NCI-H1417 (cell line): ENCODE data around the gene ZRSR2.
"Not testable (repeated sequence)": the region's sequence is repeated elsewhere in the genome, so short reads cannot be mapped to it uniquely, and the experiment has no call there.

Experiments used
- DNase-seq, 3 experiments: peaks; one replicate each; lab custom pipeline; 2025; lab: John Stamatoyannopoulos, UW

ZRSR2 gene, protein sequence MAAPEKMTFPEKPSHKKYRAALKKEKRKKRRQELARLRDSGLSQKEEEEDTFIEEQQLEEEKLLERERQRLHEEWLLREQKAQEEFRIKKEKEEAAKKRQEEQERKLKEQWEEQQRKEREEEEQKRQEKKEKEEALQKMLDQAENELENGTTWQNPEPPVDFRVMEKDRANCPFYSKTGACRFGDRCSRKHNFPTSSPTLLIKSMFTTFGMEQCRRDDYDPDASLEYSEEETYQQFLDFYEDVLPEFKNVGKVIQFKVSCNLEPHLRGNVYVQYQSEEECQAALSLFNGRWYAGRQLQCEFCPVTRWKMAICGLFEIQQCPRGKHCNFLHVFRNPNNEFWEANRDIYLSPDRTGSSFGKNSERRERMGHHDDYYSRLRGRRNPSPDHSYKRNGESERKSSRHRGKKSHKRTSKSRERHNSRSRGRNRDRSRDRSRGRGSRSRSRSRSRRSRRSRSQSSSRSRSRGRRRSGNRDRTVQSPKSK

DNA sequence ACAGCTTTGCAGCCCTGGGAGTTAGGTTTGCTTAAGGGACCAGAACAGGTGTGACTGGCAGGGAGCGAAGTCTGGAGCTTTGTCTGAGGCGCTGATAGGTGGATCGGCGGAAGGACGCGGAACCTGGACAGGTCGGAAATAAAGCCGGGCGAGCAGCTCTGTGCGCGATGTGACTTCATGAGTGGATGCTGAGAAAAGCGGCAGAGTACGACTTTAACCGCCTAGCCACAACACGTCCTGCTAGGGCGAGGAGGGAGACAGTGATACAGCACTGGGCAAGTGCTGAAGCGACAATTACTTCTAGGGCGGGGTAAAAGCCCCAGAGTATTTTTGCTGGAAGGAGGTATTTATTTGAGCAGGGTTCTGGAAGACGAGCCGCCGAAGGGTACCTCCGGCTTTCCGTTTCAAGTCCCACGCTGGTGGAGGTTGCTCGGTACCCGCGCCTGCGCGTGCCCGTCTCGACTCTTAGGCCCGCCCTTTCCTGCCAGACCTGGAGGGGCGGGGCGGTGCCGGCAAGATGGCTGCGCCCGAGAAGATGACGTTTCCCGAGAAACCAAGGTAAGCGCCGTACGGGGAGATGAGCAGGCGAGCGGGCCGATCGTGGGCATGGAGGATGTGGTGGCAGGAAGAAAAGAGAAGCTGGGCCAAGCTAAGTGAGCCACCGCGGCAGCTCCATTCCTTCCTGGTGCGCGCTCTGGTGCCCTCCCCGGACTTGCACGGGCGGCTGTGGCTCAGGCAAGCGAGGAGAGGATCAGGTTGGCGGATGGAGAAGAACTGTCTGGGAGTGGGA is at the start of gene ZRSR2:
Gene ZRSR2 (plus strand): TSS at position 506 of the 790 bp plus-strand sequence. CDS start 12 bp downstream, at position 518.
- peak; percentile 89 to 99 (median 98) for DNase-seq

DNA sequence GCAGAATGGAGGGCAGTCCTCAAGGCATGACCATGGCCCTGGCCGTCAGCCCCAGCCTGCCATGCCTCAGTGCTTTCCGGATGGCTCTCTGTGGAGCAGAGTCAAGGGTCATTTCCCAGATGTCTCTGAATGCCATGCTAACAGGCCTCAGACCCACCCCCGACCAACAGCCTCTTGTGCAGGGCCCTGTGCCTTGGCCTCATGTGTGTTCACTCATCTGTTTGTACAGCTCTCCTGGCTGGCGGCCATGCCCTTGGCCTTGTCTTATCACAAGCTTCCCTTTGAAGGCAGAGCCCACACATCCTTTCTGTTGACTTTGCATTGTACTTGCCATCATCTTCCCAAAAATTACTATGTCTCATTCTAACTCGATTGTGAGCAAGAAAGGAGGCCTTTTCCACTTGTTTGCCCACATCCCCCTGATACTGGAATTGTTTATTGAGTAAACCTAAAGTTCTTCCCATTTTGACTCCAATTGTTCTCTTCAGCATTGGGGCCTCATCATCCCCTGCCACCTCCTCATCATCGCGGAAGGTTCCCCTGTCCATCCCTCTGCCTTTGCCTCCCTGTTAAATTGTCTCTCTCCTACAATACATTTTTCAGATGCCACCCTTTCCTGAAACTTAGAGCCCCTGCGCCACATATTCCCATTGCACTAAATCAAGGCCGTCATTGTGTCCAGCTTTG is 46.0 kb upstream of the ZRSR2 start:
- no peak for DNase-seq

DNA sequence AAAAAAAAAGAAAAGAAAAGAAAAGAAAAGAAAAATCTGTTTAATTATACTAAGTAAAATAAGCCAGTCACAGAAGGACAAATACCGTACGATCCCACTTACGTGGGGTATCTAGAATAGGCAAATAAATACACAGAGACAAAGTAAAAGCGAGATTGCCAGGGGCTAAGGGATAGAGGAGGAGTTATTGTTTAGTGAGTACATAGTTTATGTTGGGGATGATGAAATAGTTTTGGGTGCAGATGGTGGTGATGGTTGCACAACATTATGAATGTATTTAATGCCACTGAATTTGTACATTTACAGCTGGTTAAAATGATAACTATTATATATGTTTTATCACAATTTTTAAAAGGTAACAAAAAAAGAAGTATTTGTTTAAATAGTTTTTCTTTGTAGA is 45.1 kb upstream of the ZRSR2 start:
- no peak for DNase-seq

DNA sequence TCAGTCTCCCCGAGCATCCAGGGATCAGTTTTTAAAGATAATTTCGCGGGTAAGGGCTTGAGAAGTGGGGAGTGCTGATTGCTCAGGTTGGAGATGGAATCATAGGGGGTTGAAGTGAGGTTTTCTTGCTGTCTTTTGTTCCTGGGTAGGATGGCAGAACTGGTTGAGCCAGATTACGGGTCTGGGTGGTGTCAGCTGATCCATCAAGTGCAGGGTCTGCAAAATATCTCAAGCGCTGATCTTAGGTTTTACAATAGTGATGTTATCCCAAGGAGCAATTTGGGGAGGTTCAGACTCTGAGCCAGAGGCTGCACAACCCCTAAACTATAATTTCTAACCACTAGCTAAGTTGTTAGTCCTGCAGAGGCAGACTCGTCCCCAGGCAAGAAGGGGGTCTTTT is 43.6 kb upstream of the ZRSR2 start:
- peak in 1 of 3 experiments; percentile 23 for DNase-seq

DNA sequence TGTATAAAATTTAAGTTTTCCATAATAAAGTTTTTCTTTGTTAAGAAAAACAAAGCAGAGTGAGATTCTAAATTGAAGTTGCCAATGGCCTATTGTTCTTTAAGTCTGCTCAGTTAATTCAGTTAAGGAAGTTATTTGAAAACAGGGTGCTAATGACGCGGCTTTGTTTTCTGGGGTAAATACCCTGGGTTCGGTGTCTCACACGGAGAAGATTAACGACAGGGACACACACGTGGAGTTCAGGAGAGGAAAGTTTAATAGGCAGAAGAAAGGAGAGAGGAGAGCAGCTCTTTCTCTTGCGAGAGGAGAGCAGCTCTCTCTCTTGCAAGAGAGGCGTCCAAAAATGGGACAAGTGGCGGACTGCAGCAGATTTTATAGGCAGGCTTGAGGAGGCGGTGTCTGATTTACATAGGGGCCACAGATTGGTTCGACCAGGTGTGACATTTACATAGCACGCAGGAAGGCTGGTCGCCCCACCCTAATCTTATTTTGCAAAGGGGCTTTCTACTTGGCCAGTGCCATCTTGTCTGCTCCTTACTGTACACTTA is 42.6 kb upstream of the ZRSR2 start:
- no peak for DNase-seq

DNA sequence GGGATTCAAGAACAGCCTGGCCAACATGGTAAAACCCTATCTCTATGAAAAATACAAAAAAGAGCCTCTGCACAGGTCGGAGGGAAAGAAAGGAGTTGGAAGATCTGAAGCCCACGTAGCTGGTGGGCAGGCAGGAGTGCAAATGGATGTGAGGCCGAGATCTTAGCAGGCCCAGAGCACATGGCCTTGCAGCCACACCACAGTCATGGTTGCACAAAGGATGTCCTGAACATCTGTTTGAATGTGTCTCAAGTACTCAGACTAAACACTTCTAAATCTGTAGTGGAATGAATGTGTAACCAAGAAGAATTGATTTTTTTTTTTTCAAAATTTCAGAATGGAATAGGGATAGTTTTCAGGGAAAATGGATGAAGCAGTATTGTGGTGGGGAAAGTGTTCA is 41.4 kb upstream of the ZRSR2 start:
- no peak for DNase-seq

DNA sequence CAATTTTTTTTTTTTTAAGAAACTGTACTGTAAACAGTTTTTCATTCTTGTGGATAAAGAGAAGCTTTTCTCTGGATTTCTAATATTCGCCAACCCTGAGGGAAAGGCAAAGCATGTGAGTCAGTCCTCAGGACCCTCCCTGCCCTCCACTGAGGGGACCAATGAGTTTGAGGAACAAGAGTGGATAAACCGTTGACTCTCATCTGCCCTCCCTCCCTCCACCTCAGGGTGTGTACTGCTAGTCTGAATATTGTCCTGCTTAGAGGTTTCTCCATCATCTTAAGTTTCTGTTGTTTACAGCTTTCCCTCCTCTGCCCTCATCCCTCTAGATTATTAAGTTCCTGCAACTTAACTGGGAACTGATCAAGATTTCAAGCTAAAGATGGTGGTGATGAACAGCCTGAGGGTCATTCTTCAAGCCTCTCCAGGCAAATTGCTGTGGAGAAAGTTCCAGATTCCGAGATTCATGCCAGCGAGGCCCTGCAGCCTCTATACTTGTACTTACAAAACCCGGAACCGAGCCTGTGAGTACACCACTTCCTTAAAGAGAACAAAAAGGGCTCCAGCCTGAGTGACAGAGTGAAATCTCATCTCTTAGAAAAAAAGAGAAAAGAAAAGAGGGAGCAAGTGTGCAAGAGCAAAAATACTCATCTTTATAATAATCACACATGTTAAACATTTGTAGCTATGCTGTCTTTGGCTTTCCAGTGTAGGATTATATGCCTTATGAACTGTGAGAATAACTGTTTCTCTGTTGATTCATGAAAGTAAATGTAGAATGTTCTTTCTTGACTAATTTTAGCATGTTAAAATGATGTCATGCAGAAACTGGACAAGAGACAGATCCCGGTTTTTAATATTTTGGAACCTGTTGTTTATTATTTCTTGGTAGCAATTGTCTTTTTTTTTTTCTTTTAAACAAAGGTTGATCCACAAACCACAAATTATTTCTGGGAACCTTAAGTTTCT is 40.4 kb upstream of the ZRSR2 start:
- no peak for DNase-seq

DNA sequence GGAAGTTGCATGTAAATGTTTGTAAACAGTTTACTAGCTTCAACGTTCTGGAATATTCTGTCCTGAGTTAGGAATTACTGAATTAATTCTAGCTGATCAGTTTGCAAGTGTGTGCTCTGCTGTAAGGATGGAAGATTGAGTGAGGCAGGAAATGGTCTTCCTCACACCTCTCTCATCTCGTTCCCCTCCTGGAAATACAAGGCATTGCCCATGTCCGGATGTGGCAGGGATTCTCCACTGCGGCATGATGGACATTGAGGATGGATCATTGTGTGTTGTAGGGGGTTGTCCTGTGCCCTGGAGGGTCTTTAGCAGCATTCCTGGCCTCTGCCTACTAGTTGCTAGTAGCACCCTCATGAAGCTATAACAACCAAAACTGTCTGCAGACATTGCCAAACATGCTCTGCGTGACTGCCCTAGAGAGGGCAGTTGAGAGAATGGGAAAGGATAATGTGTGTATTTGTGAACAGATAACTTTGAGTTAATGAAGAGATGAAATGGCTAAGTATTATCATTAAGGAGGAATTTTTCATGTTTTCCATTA is 39.6 kb upstream of the ZRSR2 start:
- no peak for DNase-seq

DNA sequence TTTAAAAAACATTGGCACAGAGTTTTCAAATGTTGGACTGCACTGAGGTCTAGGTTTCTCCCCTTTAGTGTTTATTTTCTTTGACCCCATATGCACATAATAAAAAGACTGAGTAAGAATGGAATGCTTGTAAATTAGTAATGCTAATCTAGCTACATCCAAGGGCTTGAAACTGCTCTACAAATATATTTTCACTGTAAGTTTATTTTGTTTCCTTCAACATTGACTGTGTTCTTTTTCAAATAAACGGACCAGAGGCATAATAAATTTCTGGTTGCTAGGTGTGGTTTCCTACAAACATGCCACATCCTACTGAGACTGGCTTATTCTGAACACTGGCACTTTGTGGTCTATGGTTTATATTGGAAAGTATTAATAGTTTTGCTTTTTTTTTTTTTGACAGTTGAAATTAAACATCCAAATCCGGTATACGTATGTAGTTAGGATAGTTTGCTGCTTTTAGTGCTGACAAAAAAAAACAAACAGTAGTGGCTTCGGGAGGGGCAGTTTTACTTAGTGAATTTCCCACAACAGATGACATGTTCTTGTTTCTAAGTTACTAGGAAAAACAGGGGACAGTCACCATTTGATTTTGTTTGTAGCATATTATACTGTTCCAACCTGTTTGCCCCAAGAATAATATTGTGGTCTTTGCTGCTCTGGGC is 39.0 kb upstream of the ZRSR2 start:
- no peak for DNase-seq

DNA sequence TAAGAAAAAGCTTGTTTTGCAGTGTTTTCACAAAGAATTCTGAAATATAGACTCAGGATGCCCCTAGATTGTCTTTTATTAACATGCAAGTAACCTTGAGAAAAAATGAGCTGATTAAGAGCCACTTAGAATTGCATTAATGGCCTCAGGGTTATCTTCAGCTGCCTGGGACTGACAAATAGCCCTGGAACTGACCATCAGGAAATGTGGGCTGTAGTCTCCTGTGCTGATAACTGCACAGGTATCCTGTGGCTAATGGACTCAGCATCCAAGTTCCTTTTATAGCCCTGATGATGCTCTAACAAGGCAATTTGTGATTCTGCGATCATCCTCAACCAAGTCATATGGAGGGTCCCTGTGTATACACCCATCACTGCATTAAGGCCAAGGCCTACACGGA is 35.2 kb upstream of the ZRSR2 start:
- no peak for DNase-seq

DNA sequence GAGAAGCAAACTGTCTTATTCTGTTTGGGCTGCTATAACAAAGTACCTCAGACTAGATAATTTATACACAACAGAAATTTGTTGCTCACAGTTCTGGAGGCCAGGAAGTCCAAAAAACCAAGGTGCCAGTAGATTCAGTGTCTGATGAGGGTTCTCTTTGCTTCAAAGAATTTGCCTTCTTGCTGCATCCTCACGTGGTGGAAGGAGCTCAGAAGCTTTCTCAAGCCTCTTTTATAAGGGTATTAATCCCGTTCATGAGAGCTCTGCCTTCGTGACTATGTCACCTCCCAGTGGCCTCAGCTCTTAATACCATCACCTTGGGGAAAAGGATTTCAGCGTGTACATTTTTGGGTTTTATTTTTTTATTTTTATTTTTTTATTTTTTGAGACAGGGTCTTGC is 32.1 kb upstream of the ZRSR2 start:
- DNase-seq = no peak

DNA sequence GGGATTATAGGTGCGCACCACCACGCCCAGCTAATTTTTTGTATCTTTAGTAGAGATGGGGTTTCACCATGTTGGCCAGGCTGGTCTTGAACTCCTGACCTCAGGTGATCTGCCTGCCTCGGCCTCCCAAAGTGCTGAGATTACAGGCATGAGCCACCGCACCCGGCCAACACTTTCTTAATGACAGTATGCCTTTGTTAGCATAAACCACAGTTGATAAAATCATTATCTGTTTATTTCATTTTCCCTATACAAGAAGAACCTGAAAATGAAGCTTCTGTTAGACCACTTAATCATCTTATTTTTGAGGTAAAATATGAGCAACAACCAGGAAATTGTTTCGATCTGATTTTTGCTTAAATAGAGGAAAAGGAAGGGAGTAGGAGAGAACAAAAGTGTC is 30.4 kb upstream of the ZRSR2 start:
- DNase-seq = not testable (repeated sequence)

DNA sequence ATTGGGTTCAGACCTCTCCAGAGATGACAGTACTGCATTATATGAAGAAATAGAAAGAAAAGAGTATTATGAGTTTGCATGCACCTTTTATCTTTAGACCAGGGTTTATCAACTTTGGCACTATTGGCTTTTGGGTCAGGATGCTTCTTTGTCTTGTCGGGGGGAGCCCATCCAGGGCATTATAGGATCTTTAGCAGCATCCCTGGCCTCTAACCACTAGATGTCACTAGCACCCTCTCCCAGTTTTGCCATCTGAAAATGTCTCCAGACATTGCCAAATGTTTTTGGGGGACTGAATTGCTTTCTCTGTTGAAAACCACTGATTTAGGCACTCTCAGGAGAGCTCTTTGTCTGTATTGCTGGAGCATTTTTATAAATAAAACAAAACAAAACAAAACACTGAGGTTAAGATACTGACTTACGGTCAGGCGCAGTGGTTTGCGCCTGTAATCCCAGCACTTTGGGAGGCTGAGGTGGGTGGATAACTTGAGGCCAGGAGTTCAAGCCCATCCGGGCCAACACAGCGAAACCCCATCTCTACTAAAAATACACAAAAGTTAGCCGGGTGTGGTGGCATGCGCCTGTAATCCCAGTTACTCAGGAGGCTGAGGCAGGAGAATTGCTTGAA is 28.6 kb upstream of the ZRSR2 start:
- DNase-seq = peak; percentile 20 to 69 (median 23)

DNA sequence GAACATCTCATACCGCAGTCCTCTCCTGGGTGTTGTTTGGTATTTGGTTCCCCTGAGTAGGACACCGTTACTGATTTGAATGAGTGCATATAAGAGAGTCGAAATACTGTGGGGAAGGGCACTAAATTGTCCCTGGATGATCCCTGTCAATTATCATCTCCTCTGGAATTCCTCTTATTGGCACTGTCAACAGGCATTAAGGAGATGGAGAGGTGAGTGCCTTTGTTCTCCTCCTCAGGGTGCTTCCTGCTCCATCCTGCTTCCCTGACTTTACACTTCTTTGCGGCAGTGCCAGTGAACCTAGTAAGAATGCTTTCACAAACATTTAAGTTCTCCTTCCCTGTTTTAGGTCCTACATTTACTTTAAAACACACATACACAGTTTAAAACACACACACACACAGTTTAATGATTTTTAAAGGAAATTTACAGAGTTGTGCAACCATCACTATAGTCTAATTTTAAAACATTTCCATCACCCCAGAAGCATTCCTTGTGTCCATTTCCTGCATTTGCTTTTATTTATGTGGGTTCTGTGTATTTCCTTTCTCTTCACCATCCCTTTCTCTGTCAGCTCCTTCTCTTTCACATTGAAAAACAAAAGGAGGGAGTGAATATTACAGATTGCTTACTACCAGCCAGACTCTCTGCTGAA is 20.9 kb upstream of the ZRSR2 start:
- DNase-seq = peak in 1 of 3 experiments; percentile 22

DNA sequence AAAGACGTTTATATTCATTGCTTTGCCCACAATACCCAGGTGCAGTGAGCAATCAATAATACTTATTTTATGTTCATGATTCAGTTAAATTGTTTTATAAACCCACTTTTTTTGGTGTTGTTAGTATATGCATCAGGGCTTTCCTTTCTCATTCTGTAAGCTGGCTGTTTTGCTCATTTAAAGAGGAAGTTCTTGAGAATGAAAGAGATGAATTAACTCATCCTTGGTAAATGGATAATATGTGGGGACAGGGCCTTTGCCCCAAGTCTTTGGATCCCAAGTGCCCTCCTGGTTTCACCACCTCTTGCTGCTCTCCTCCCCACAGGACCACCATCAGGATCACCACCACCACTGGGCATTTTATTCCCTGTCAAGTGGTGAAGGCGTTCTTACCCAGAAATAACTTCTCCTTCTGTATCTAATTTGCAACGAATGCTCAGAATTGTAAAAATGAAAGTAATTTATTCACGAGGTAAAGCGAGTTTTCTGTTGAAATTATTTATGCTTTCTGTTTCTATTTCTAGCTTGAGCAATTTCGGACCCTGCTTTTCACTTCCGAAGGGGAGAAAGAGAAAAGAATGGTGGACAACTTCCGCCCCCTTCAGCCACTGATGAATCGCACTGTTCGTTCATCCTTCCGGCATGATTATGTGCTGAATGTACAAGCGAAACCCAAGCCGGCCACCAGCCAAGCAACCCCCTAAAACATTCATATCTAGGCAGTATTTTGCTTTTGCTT is 8.2 kb upstream of the ZRSR2 start:
- no peak for DNase-seq

DNA sequence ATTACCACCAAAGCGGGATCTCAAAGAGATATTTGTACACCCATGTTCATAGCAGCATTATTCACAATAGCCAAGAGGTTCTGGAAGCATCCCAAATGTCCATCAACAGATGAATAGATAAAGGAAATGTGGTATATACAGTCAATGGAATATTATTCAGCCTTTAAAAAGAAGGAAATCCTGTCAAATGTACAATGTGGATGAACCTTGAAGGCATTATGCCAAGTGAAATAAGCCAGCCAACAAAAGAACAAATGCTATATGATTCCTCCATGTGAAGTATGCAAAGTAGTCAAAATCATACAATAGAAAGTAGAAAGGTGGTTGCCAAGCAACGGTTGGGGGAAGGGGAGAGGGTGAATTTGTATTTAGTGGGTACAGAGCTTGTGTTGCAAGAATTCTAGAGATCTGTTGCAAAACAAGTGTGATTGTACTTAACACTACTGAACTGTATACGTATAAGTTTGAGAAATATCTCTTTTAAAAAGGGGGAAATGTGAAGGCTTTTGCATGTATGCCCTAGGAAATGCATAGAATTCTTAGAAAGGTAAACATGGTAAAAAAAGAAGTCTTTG is 5.0 kb upstream of the ZRSR2 start:
- no peak for DNase-seq

DNA sequence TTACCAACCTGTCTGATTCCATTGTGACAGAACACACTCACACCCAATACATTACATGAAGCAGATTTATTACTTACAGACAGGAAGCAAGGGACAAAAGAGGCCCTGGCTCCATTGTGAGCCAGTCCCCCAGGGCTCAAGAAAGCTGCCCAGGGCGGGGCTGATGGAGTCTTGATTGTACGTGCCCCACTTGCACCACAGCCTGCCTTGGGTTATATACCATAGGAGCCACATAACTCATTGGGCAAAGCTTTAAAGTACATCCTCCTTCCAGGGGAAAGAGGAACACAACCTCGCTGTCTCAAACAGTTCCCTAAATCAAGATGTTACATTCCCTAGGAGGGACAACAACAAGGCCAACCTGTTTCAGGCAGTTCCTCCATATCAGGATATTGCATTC is 3.4 kb upstream of the ZRSR2 start:
- peak in 1 of 3 experiments; percentile 59 for DNase-seq

DNA sequence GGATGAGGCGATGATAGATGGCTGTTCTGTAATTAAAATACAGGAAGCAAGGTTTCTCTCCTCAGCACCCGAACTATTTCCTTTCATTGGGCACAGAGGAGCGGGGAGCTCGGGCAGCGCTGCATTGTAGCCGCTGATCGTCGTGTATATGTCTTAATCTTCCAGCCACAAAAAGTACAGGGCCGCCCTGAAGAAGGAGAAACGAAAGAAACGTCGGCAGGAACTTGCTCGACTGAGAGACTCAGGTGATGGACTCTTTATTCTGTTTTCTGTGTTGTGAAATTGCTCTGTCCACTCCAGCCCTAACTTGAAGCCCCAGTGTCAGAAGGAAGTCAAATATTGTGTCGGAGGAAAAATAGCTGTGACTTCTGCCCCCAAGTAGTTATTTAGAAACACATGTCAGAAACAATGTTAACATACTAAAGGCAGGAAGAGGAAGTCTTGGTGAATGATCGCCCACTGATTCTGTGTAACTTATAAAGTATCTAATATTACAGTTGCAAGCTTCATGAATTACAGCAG is 546 bp downstream of the ZRSR2 start:
- DNase-seq = peak in 1 of 3 experiments; percentile 75
